Measurements from ENCODE around the gene PPP1R1C. TPM values are rescaled to one million over a fixed set of nuclear protein-coding genes. Genes with fewer than 3 reads are reported as not detected.

The PPP1R1C gene
- total and polyA plus RNA-seq, 5 donors from 2014 or later: not detected

DNA sequence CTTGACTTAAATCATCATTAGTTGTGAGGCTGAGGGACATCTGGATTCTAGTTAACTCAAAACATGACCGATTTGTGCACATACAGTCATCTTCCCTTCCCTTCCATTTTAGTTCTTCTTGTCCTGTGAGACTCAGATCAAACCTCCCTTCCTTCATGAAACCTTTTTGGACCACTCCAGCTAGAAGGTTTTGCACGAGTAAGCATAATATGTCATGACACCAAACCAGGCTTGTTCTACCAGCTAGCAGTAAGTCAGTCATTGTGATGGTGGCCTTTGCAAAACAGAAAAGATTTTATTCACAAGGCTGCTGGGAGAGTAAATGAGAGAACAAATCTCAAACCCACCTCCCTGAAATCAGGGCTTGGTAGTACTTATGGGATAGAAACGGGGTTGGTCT lies 14.3 kb downstream of the PPP1R1C start:
- Mint-ChIP-seq H3K27ac (no peak overlapping the region), H3K36me3 (no peaks in the 10 kb centered on the region), H3K4me1 (no peaks in the 10 kb centered on the region), H3K27me3 (no peaks in the 10 kb centered on the region), H3K9me3 (peaks cover 0 to 2% (median 0%) of the 10 kb centered on the region in 7 donors), H3K4me3 (no peak overlapping the region)
- no peak overlapping the region for H3K4me3 ChIP-seq (ENCODE audit: low read depth, low read length)
- H3K36me3 ChIP-seq (ENCODE audit: control insufficient read depth, insufficient read depth, low read length): no peaks in the 10 kb centered on the region
- H3K27me3 ChIP-seq (ENCODE audit: control insufficient read depth, insufficient read depth, low read length): no peaks in the 10 kb centered on the region
- H3K4me1 ChIP-seq (ENCODE audit: control insufficient read depth, insufficient read depth, low read length, poor library complexity, severe bottlenecking): no peaks in the 10 kb centered on the region
- H3K9me3 ChIP-seq (ENCODE audit: control insufficient read depth in 2 of 2, low read length in 2 of 2): no peaks in the 10 kb centered on the region
- ATAC-seq (ENCODE audit: low read depth in 2 of 2) (no peak), DNase-seq (no peak)
- no peak overlapping the region for H3K27ac ChIP-seq (ENCODE audit: insufficient read depth, low read length, poor library complexity, severe bottlenecking)

DNA sequence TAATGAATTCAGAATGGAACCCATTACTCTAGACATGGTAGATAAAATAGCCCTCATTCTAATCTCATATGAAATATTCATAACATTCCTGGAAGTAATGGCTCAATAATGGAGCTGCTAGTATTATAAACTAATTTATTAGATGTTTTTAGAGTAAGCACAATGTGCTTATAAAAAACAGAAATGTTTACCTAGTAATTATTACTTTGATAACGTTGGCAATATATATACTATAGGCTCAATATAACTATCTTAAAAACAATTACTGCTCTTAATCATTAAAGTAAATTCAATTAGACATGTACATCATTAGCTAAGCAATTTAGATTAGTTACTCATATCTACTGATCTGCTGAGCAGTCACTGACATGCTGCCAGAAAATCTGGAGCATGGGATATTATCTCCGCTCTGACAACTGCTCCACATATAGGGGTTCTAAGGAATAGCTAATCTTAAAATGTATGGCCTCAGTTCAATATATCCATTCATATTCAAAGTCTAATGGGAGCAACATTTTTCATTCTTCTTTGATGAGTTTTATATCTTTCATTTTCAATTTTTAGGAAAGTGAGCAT lies 19.4 kb downstream of the PPP1R1C start:
- no peak overlapping the region for H3K4me3 ChIP-seq (ENCODE audit: low read depth, low read length)
- H3K4me1 ChIP-seq (ENCODE audit: control insufficient read depth, insufficient read depth, low read length, poor library complexity, severe bottlenecking): no peaks in the 10 kb centered on the region
- no peak overlapping the region for H3K4me3 Mint-ChIP-seq
- no peak for DNase-seq
- H3K9me3 ChIP-seq (ENCODE audit: control insufficient read depth in 2 of 2, low read length in 2 of 2): no peaks in the 10 kb centered on the region
- no peak for ATAC-seq (ENCODE audit: low read depth in 2 of 2)
- H3K27ac Mint-ChIP-seq: no peak overlapping the region
- H3K9me3 Mint-ChIP-seq: peaks cover 0 to 4% (median 0%) of the 10 kb centered on the region in 7 donors
- H3K27me3 ChIP-seq (ENCODE audit: control insufficient read depth, insufficient read depth, low read length): no peaks in the 10 kb centered on the region
- H3K27ac ChIP-seq (ENCODE audit: insufficient read depth, low read length, poor library complexity, severe bottlenecking): no peak overlapping the region
- H3K4me1 Mint-ChIP-seq: no peaks in the 10 kb centered on the region
- no peaks in the 10 kb centered on the region for H3K27me3 Mint-ChIP-seq
- H3K36me3 ChIP-seq (ENCODE audit: control insufficient read depth, insufficient read depth, low read length): no peaks in the 10 kb centered on the region
- no peaks in the 10 kb centered on the region for H3K36me3 Mint-ChIP-seq

DNA sequence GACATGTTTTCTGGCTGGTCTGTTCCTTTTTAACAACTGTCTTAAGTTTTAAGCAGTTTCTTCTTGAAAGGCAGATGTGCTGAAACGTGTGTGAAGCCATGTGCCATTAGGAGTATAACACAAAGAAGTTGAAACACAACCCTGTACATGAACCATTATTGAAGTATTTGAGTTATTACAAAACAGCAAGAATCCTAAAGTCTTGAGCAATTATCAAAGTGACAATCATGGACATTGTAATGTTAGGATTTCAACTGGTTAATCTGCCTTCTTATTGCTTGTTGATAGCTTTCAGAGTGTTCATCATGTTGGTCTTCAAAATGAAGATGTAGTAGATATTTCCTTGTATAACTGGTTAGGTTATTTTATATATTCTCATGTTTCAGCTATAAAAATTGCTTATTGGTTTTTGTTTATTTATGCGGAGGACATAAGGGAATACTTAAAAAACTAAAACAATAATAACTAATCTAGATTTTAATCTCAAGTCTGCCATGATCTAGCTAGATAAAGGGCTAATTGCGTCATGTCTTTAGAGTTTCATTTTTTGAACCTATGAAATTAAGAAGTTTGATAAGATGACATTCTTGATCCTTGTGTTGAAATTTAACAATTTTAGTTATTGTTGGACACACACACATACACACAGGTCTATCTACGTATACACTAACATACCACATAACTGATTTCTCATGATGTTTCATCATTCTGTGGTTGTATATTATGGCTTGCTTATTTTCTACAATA lies 21.1 kb downstream of the PPP1R1C start:
- no peak overlapping the region for H3K4me3 ChIP-seq (ENCODE audit: low read depth, low read length)
- no peaks in the 10 kb centered on the region for H3K4me1 Mint-ChIP-seq
- no peak overlapping the region for H3K27ac Mint-ChIP-seq
- no peaks in the 10 kb centered on the region for H3K27me3 Mint-ChIP-seq
- H3K27ac ChIP-seq (ENCODE audit: insufficient read depth, low read length, poor library complexity, severe bottlenecking): no peak overlapping the region
- no peaks in the 10 kb centered on the region for H3K9me3 ChIP-seq (ENCODE audit: control insufficient read depth in 2 of 2, low read length in 2 of 2)
- no peak for DNase-seq
- H3K36me3 Mint-ChIP-seq: no peaks in the 10 kb centered on the region
- H3K9me3 Mint-ChIP-seq: peaks cover 0 to 5% (median 0%) of the 10 kb centered on the region in 7 donors
- H3K36me3 ChIP-seq (ENCODE audit: control insufficient read depth, insufficient read depth, low read length): no peaks in the 10 kb centered on the region
- H3K27me3 ChIP-seq (ENCODE audit: control insufficient read depth, insufficient read depth, low read length): no peaks in the 10 kb centered on the region
- no peaks in the 10 kb centered on the region for H3K4me1 ChIP-seq (ENCODE audit: control insufficient read depth, insufficient read depth, low read length, poor library complexity, severe bottlenecking)
- no peak for ATAC-seq (ENCODE audit: low read depth in 2 of 2)
- H3K4me3 Mint-ChIP-seq: no peak overlapping the region

DNA sequence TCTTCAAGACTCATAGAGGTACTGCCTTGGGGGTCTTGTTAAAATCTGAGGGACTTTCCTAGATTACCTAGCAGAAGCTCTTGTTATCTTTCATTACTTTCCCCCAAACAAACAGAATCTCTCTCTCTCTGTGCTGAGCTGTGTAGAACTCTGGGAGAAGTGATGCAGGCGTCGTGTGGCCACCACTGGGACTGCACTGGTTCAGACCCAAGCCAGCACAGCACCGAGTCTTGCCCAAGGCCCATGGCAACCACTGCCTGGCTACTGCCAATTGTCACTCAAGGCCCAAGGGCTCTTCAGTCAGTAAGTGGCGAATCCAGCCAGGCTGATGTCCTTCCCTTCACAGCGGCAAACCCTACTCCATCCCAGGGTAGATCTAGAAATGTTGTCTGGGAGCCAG lies 28.6 kb downstream of the PPP1R1C start:
- no peaks in the 10 kb centered on the region for H3K4me1 Mint-ChIP-seq
- no peak for DNase-seq
- ATAC-seq (ENCODE audit: low read depth in 2 of 2): no peak

DNA sequence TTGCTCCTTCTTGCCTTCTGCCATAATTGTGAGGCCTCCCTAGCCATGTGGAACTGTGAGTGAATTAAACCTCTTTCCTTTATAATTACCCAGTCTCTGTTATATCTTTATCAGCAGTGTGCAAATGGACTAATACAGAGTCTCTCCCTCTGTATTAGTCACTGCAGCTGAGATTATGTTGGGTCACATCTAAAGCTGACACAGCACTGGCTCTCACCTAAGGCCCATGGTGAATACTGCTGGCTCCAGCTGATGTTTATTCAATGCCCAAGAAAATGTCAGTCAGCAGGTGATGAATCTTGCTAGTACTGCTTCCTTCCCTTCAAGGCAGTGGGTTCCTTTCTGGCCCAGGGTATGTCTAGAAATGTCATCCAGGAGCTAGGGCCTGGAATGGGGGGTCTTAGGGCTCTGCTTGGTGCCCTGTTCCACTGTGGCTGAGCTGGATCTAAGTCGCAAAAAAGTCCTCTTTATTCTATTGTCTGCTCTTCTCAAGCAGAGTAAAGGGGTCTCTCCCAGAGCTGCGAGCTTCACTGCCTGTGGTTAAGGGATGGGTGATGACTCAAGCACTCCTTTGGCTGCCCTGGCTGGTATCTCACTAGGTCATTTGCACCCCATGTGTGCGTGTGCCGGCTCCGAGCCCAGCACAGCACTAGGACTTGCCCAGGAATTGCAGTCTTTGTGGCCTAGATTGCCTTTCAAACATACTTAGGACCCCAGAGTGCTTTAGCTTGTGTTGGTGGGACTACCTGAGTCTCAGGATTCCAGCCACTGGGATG lies 29.9 kb downstream of the PPP1R1C start:
- Mint-ChIP-seq H3K27me3 (no peaks in the 10 kb centered on the region), H3K27ac (no peak overlapping the region), H3K9me3 (peaks cover 0 to 25% (median 5%) of the 10 kb centered on the region in 7 donors), H3K4me3 (no peak overlapping the region), H3K36me3 (no peaks in the 10 kb centered on the region), H3K4me1 (no peaks in the 10 kb centered on the region)
- Histone ChIP-seq H3K9me3 (ENCODE audit: control insufficient read depth in 2 of 2, low read length in 2 of 2) (no peaks in the 10 kb centered on the region), H3K4me1 (ENCODE audit: control insufficient read depth, insufficient read depth, low read length, poor library complexity, severe bottlenecking) (no peaks in the 10 kb centered on the region), H3K27me3 (ENCODE audit: control insufficient read depth, insufficient read depth, low read length) (no peaks in the 10 kb centered on the region), H3K4me3 (ENCODE audit: low read depth, low read length) (no peak overlapping the region), H3K27ac (ENCODE audit: insufficient read depth, low read length, poor library complexity, severe bottlenecking) (no peak overlapping the region), H3K36me3 (ENCODE audit: control insufficient read depth, insufficient read depth, low read length) (no peaks in the 10 kb centered on the region)
- ATAC-seq (ENCODE audit: low read depth in 2 of 2) (no peak), DNase-seq (no peak)

More for the DNA sequence above, 28.6 kb downstream of the PPP1R1C start:
- no peaks in the 10 kb centered on the region for H3K36me3 Mint-ChIP-seq
- H3K9me3 Mint-ChIP-seq: peaks cover 0 to 28% (median 5%) of the 10 kb centered on the region in 7 donors
- no peaks in the 10 kb centered on the region for H3K36me3 ChIP-seq (ENCODE audit: control insufficient read depth, insufficient read depth, low read length)
- no peak overlapping the region for H3K27ac Mint-ChIP-seq
- H3K4me3 ChIP-seq (ENCODE audit: low read depth, low read length): no peak overlapping the region
- H3K4me1 ChIP-seq (ENCODE audit: control insufficient read depth, insufficient read depth, low read length, poor library complexity, severe bottlenecking): no peaks in the 10 kb centered on the region
- H3K27me3 Mint-ChIP-seq: no peaks in the 10 kb centered on the region
- no peaks in the 10 kb centered on the region for H3K9me3 ChIP-seq (ENCODE audit: control insufficient read depth in 2 of 2, low read length in 2 of 2)
- no peak overlapping the region for H3K27ac ChIP-seq (ENCODE audit: insufficient read depth, low read length, poor library complexity, severe bottlenecking)
- no peaks in the 10 kb centered on the region for H3K27me3 ChIP-seq (ENCODE audit: control insufficient read depth, insufficient read depth, low read length)
- H3K4me3 Mint-ChIP-seq: no peak overlapping the region

DNA sequence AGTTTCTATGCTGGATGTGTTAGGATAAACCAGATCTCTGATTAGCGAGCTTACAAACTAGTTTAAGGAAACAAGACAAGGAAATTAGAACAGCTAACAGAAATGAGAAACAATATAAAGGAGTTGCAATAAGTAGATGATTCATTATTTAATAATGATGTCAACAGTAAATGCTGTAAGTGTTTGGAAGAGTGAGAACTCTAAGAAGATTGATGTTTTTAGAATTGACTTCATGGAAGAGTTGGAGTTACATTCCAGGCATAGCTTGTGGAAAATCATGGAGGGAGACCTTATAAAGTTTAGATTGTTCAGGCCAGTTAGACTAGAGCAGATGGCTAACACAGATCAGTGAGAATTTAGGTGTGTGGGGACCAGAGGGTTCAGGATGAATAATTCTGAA lies 32.6 kb downstream of the PPP1R1C start:
- H3K36me3 ChIP-seq (ENCODE audit: control insufficient read depth, insufficient read depth, low read length): no peaks in the 10 kb centered on the region
- H3K27ac ChIP-seq (ENCODE audit: insufficient read depth, low read length, poor library complexity, severe bottlenecking): no peak overlapping the region
- no peaks in the 10 kb centered on the region for H3K9me3 ChIP-seq (ENCODE audit: control insufficient read depth in 2 of 2, low read length in 2 of 2)
- ATAC-seq (ENCODE audit: low read depth in 2 of 2) (no peak), DNase-seq (no peak)
- Mint-ChIP-seq H3K4me1 (no peaks in the 10 kb centered on the region), H3K27me3 (no peaks in the 10 kb centered on the region), H3K4me3 (no peak overlapping the region), H3K27ac (no peak overlapping the region), H3K9me3 (peaks cover 0 to 22% (median 8%) of the 10 kb centered on the region in 7 donors), H3K36me3 (no peaks in the 10 kb centered on the region)
- H3K4me1 ChIP-seq (ENCODE audit: control insufficient read depth, insufficient read depth, low read length, poor library complexity, severe bottlenecking): no peaks in the 10 kb centered on the region
- H3K27me3 ChIP-seq (ENCODE audit: control insufficient read depth, insufficient read depth, low read length): no peaks in the 10 kb centered on the region
- no peak overlapping the region for H3K4me3 ChIP-seq (ENCODE audit: low read depth, low read length)

DNA sequence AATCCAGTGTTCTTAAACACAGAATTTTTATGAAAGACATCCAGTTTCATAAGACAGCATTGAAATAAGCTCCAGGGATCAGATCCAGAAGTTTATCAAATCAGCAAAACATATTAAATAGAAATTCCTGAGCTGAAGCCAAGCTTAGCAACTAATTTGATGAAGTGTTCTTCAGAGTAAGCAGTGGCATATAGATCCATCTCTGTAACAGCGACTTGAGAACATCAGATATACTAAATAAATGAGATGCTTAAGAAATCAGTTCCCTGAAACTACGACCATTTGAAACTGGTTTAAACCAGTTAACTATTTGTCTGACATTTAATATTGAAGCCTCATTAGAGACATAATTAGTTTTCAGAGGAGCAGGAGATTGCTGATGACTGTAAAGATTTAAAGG lies 34.1 kb downstream of the PPP1R1C start:
- Mint-ChIP-seq H3K36me3 (no peaks in the 10 kb centered on the region), H3K27ac (no peak overlapping the region), H3K27me3 (no peaks in the 10 kb centered on the region)

More for the DNA sequence above, 34.1 kb downstream of the PPP1R1C start:
- H3K4me1 Mint-ChIP-seq: no peaks in the 10 kb centered on the region
- H3K9me3 ChIP-seq (ENCODE audit: control insufficient read depth in 2 of 2, low read length in 2 of 2): no peaks in the 10 kb centered on the region
- H3K9me3 Mint-ChIP-seq: peaks cover 0 to 12% (median 8%) of the 10 kb centered on the region in 7 donors
- no peaks in the 10 kb centered on the region for H3K4me1 ChIP-seq (ENCODE audit: control insufficient read depth, insufficient read depth, low read length, poor library complexity, severe bottlenecking)
- no peak overlapping the region for H3K4me3 Mint-ChIP-seq
- no peaks in the 10 kb centered on the region for H3K27me3 ChIP-seq (ENCODE audit: control insufficient read depth, insufficient read depth, low read length)
- DNase-seq: no peak
- ATAC-seq (ENCODE audit: low read depth in 2 of 2): no peak
- no peak overlapping the region for H3K27ac ChIP-seq (ENCODE audit: insufficient read depth, low read length, poor library complexity, severe bottlenecking)
- no peaks in the 10 kb centered on the region for H3K36me3 ChIP-seq (ENCODE audit: control insufficient read depth, insufficient read depth, low read length)
- H3K4me3 ChIP-seq (ENCODE audit: low read depth, low read length): no peak overlapping the region
